NB4 (cell line): ENCODE data around the gene EIF5A.
"Not testable (repeated sequence)": the region's sequence is repeated elsewhere in the genome, so short reads cannot be mapped to it uniquely, and the experiment has no call there.

ENCODE experiments used
- DNase-seq: peaks from one replicate; pipeline ENCODE4 v3.0.0; 2010; ENCODE audit warnings: low read depth
- H3K4me3 ChIP-seq: one replicate; pipeline ENCODE4 v1.5.1; 2011; ENCODE audit warnings: mild to moderate bottlenecking, low read depth, low read length, moderate library complexity
- MYC ChIP-seq: IDR thresholded peaks from 2 replicates; pipeline ENCODE4 v1.6.1; 2011; ENCODE audit warnings: low read depth, low read length
- POLR2A ChIP-seq: IDR thresholded peaks from 2 replicates; pipeline ENCODE4 v1.6.1; 2011; ENCODE audit warnings: mild to moderate bottlenecking; ENCODE audit not compliant: insufficient read length; ENCODE audit errors: extremely low read depth
- TF ChIP-seq, protein P1 (sequence below): IDR thresholded peaks from 2 replicates; pipeline ENCODE4 v1.6.1; 2011; ENCODE audit warnings: low read depth, low read length
- TF ChIP-seq, protein P2 (sequence below): IDR thresholded peaks from one replicate; pipeline ENCODE4 v1.5.1; 2012; ENCODE audit warnings: low read depth, low read length

EIF5A gene

DNA sequence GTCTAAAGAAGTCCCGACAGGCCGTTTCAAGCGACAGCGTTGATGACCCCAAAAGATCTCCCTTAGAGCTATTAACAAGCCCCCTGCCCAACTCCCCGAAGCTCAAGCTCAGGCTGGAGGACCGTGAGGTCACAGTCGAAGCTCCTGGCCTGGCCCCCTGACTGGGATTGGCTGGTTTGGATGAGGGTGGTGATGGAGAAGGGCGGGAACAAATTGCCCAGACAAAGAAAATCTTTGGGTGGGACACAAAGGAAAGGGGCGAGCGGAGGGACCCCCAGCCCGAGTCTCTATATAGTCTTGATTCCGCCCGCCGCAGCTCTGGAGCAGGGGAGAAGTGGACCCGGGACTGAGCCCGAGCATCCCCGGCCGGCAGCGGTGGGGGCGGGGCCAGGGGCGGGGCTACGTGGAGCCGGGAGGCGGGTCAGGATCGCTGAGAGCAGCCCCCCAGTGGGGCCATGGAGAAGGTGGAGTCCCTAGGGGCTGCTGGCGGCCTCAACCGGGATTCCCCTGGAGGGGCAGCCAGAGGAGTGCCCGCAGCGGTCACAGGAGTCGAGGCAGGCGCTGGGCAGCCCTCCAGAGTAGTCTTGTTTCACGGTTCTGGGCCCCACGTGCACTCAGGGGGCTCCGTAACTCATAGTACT lies 22.7 kb downstream of the EIF5A start:
- TF ChIP-seq POLR2A (no peak), MYC (no peak)
- TF ChIP-seq, protein P1, sequence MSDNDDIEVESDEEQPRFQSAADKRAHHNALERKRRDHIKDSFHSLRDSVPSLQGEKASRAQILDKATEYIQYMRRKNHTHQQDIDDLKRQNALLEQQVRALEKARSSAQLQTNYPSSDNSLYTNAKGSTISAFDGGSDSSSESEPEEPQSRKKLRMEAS = no peak
- TF ChIP-seq, protein P2, sequence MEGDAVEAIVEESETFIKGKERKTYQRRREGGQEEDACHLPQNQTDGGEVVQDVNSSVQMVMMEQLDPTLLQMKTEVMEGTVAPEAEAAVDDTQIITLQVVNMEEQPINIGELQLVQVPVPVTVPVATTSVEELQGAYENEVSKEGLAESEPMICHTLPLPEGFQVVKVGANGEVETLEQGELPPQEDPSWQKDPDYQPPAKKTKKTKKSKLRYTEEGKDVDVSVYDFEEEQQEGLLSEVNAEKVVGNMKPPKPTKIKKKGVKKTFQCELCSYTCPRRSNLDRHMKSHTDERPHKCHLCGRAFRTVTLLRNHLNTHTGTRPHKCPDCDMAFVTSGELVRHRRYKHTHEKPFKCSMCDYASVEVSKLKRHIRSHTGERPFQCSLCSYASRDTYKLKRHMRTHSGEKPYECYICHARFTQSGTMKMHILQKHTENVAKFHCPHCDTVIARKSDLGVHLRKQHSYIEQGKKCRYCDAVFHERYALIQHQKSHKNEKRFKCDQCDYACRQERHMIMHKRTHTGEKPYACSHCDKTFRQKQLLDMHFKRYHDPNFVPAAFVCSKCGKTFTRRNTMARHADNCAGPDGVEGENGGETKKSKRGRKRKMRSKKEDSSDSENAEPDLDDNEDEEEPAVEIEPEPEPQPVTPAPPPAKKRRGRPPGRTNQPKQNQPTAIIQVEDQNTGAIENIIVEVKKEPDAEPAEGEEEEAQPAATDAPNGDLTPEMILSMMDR = no peak
- H3K4me3 ChIP-seq = peak overlapping the region; percentile 90
- peak; percentile 79 for DNase-seq

DNA sequence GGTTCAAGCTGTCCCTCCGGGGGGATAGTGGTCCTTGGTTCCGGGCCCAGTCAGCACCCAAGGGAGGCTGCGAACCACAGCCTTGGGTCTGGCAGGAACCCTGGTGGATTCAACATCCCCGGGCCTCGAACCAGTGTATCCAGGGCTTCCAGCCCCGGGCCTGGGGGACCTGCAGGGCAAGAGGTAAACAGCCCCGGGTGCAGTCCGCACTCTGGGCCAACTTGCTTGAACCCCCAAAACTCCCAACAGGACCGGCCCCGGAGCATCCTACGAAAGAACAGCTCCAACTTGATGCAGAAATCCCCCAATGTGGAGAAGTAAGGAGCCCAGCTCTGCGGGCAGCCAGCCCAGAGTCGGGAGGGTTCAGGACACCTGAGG lies 23.2 kb downstream of the EIF5A start:
- H3K4me3 ChIP-seq = no peak overlapping the region
- no peak for DNase-seq
- TF ChIP-seq, protein P2 = no peak
- no peak for TF ChIP-seq MYC
- no peak for TF ChIP-seq POLR2A
- TF ChIP-seq, protein P1 = no peak

DNA sequence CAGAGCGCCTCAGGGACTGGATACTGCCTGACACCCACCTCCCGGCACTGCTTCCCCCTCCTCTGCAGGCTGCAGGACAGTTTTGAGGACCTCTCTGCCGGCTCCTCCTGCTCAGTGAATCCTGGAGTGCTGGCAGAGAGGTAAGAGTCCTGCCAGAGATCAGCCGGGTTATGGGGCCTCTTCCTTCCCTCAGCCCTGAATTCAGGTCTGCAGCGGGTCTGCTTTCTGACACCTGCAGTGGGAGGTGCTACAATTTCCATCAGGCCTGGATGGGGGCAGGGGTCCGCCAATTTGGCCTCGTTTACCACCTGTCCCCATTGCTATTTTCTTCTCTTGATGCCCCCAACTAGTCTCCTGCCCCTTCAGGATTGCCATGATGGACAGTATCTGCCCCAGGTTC lies 24.7 kb downstream of the EIF5A start:
- TF ChIP-seq, protein P1 = no peak
- TF ChIP-seq MYC = no peak
- no peak for DNase-seq
- no peak overlapping the region for H3K4me3 ChIP-seq

DNA sequence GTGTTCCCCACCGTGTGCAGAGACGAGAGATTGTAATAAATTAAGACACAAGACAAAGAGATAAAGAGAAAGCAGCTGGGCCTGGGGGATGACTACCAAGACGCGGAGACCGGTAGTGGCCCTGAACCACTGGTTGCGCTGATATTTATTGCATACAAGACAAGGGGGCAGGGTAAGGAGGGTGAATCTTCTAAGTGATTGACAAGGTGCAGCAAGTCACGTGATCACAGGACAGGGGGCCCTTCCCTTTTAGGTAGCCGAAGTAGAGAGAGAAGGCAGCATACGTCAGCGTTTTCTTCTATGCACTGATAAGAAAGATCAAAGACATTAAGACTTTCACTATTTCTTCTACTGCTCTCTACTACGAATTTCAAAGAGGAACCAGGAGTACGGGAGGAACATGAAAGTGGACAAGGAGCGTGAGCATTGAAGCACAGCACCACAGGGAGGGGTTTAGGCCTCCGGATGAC lies 25.2 kb downstream of the EIF5A start:
- H3K4me3 ChIP-seq, DNase-seq: not testable (repeated sequence)

DNA sequence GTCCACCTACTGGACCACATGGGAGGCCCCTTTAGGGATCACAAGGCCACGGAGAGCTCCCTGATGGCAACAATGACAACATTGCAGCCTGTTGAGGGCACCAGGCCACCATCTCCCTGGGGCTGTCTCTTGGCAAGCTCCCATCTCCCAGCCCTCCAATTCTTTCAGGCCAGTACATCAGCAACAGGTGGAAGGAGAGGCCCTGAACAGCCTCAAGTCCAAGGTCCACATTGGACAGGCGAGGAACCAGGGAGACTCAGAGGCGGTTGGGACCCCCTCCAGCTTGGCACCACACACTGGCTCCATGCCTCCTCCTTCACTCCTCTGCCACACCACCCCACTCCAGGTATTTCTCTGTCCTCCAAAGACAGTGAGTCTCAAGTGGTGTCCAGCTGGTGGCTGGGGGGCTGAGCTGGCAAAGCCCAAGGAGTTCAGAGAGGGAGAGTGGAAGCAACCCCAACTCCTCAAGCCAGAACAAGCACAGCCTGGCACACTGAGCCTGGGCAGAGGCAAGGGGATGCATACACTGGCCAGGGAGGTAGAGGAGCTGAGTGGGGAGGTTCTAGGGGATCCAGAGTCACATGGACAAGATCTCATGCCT lies 27.6 kb downstream of the EIF5A start:
- TF ChIP-seq POLR2A = no peak
- TF ChIP-seq, protein P1 = no peak
- no peak overlapping the region for H3K4me3 ChIP-seq
- DNase-seq = no peak

DNA sequence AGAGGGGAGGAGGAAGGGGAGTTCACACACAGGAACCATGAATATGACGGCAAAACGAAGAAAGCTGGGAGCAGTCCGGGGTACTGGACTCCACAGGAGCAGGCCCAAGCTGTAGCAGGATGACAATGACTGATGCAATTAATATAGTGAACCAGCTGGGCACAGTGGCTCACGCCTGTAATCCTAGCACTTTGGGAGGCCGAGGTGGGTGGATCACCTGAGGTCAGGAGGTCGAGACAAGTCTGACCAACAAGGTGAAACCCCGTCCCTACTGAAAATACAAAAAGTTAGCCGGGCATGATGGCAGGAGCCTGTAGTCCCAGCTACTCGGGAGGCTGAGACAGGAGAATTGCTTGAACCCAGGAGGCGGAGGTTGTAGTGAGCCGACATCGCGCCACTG lies 28.3 kb downstream of the EIF5A start:
- peak overlapping the region; percentile 77 for H3K4me3 ChIP-seq
- not testable (repeated sequence) for DNase-seq

DNA sequence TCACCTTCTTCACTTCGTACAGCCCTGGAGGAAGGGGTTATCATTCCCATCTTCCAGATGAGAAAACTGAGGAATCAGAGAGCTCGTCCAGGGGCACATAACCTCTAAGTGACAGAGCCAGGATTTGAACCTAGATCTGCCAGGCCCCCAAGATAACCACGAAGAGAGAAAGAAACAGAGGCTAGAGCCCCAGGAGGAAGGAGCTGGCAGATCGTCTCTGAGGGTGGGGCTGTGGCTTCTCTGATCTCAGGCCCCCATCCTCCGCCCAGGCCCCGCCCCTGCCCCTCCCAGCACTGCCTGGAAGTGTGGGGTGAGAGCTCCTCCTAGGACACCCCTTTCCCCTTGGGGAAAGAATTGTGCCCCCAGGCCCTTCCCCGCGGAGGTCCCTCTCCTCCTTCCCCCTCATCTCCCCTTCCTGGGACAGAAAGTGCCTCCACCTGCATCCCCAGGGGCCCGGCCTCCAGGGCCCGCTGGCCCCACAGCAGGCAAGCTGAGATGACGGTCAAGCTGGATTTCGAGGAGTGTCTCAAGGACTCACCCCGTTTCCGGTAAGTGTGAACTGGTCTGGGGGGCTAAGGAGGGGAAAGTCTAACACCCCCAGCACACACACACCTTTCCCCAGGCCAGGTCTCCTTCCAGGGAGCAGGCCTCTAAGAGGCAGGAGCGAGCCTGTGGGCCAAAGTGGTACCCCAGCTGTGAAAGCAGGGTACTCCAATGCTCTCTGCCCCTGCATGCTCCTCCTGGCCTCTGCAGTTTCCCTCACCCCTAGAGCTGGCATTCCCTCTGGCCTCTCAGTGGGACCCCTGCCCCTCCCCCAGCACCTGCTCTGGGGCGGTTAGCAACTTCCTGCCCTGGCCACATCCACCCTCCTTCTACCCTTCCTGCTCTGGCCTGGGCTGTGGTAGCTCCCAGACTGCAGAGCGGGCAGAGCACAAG lies 29.1 kb downstream of the EIF5A start, which contains the start of gene ACAP1:
Gene ACAP1, plus strand, starts transcription at position 290 of the 936 bp plus-strand sequence. Its CDS starts 206 bp downstream, at position 496.
- H3K4me3 ChIP-seq = peak within 1 kb of the TSS; percentile 77
- TF ChIP-seq MYC = 0 out of 2 replicates have a peak, but pooled peaks have one; percentile 54
- no peak for TF ChIP-seq POLR2A
- TF ChIP-seq, protein P1 = peak; percentile 54
- TF ChIP-seq, protein P2 = no peak
- peak; percentile 83 for DNase-seq

DNA sequence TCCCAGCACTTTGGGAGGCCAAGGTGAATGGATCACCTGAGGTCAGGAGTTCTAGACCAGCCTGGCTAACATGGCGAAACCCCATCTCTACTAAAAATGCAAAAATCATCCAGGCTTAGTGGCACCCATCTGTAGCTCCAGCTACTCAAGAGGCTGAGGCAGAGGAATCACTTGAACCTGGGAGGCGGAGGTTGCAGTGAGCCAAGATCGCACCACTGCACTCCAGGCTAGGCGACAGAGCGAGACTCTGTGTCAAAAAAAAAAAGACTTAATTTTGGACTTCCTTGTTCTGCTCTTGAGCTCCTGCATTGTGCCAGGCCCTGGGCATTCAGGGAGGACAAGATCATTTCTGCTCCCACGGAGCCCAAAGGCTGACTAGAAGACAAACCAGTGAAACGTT lies 30.2 kb downstream of the EIF5A start:
- H3K4me3 ChIP-seq = peak overlapping the region; percentile 77
- DNase-seq = not testable (repeated sequence)
